ENCODE measurements around the gene PSAP.

Gene PSAP

GRCh38 chr10:71769279-71769823 is 81.7 kb downstream of the PSAP start:
- TF ChIP-seq EZH2phosphoT487 (IDR thresholded peaks at IDR 0.05; ENCODE audit: low read depth) (no peak), CTCF (IDR thresholded peaks at IDR 0.05; ENCODE audit: low read depth, low read length) (no peak)
- Histone ChIP-seq H3K9ac (ENCODE audit: low read length) (peak overlapping the region; percentile 42), H3K27ac (ENCODE audit: low read length) (peak overlapping the region; percentile 74), H3K4me1 (ENCODE audit: low read length) (peaks cover 25% of the 10 kb centered on the region), H3K9me3 (ENCODE audit: insufficient read depth, low read length) (no peaks in the 10 kb centered on the region), H3K79me2 (ENCODE audit: low read length) (no peaks in the 10 kb centered on the region), H3K36me3 (replicated peaks; ENCODE audit: low read depth, low read length) (no peaks in the 10 kb centered on the region), H3K4me2 (ENCODE audit: low read length) (peak overlapping the region; percentile 53), H4K20me1 (ENCODE audit: insufficient read depth, low read length) (no peaks in the 10 kb centered on the region), H3K4me3 (ENCODE audit: low read length) (peak overlapping the region; percentile 47), H3K27me3 (ENCODE audit: low read depth, low read length) (peaks cover 3% of the 10 kb centered on the region; the same call in 1 of the 2 replicates), H2AFZ (ENCODE audit: low read depth, low read length) (peak overlapping the region; percentile 68; the same call in 1 of the 2 replicates)

- TF ChIP-seq CTCF (IDR thresholded peaks at IDR 0.05; ENCODE audit: low read depth, low read length) (no peak), EZH2phosphoT487 (IDR thresholded peaks at IDR 0.05; ENCODE audit: low read depth) (no peak)
- no peak overlapping the region for H3K4me2 ChIP-seq (ENCODE audit: low read length)
- no peak overlapping the region for H3K27ac ChIP-seq (ENCODE audit: low read length)
- H3K27me3 ChIP-seq (ENCODE audit: low read depth, low read length) = no peaks in the 10 kb centered on the region
- H3K9ac ChIP-seq (ENCODE audit: low read length) = no peak overlapping the region
- H3K36me3 ChIP-seq (replicated peaks; ENCODE audit: low read depth, low read length) = no peaks in the 10 kb centered on the region
- H3K4me3 ChIP-seq (ENCODE audit: low read length) = no peak overlapping the region
- H3K79me2 ChIP-seq (ENCODE audit: low read length) = no peaks in the 10 kb centered on the region
- no peaks in the 10 kb centered on the region for H3K9me3 ChIP-seq (ENCODE audit: insufficient read depth, low read length)
- peaks cover 17% of the 10 kb centered on the region for H3K4me1 ChIP-seq (ENCODE audit: low read length)
- no peaks in the 10 kb centered on the region for H4K20me1 ChIP-seq (ENCODE audit: insufficient read depth, low read length)
- H2AFZ ChIP-seq (ENCODE audit: low read depth, low read length) = no peak overlapping the region
Observed at GRCh38 chr10:71767420-71768035, 83.5 kb downstream of the PSAP start.

GRCh38 chr10:71766717-71767419 is 84.2 kb downstream of the PSAP start:
- H3K4me1 ChIP-seq (ENCODE audit: low read length) = peaks cover 17% of the 10 kb centered on the region
- H3K9me3 ChIP-seq (ENCODE audit: insufficient read depth, low read length) = no peaks in the 10 kb centered on the region
- no peaks in the 10 kb centered on the region for H3K36me3 ChIP-seq (replicated peaks; ENCODE audit: low read depth, low read length)
- H3K27ac ChIP-seq (ENCODE audit: low read length) = no peak overlapping the region
- H2AFZ ChIP-seq (ENCODE audit: low read depth, low read length) = no peak overlapping the region
- no peak overlapping the region for H3K4me2 ChIP-seq (ENCODE audit: low read length)
- no peaks in the 10 kb centered on the region for H4K20me1 ChIP-seq (ENCODE audit: insufficient read depth, low read length)
- no peaks in the 10 kb centered on the region for H3K79me2 ChIP-seq (ENCODE audit: low read length)
- H3K4me3 ChIP-seq (ENCODE audit: low read length) = no peak overlapping the region
- no peak for TF ChIP-seq CTCF (IDR thresholded peaks at IDR 0.05; ENCODE audit: low read depth, low read length)
- no peak for TF ChIP-seq EZH2phosphoT487 (IDR thresholded peaks at IDR 0.05; ENCODE audit: low read depth)
- no peaks in the 10 kb centered on the region for H3K27me3 ChIP-seq (ENCODE audit: low read depth, low read length)
- H3K9ac ChIP-seq (ENCODE audit: low read length) = no peak overlapping the region

Data from OCI-LY3 (cell line).